ENCODE measurements around the gene CFAP74. TPM values are rescaled to one million over a fixed set of nuclear protein-coding genes. Genes with fewer than 3 reads are reported as not detected.

CFAP74 gene
- total RNA-seq, 1 donor from 2014 or later = 0.35 TPM

- DNase-seq (no peak), ATAC-seq (no peak)
- intact Hi-C loops (cut with DNase I) = no loop called here
- no peak for TF ChIP-seq CTCF (IDR thresholded peaks at IDR 0.05)
- no peaks in the 10 kb centered on the region for H3K9me3 ChIP-seq
- H3K36me3 ChIP-seq = no peaks in the 10 kb centered on the region
- H3K4me3 ChIP-seq = no peak overlapping the region
- H3K27ac ChIP-seq = no peak overlapping the region
- no peaks in the 10 kb centered on the region for H3K4me1 ChIP-seq
- H3K27me3 ChIP-seq = no peaks in the 10 kb centered on the region
Measured at GRCh38 chr1:1978108-1978507, 25.5 kb downstream of the CFAP74 start.

GRCh38 chr1:1976031-1976430 lies 27.6 kb downstream of the CFAP74 start:
- no peak for DNase-seq
- no peak for TF ChIP-seq CTCF (IDR thresholded peaks at IDR 0.05)

GRCh38 chr1:1975535-1975934 lies 28.1 kb downstream of the CFAP74 start:
- no peak overlapping the region for H3K27ac ChIP-seq
- ATAC-seq (no peak), DNase-seq (no peak)
- no peaks in the 10 kb centered on the region for H3K9me3 ChIP-seq
- H3K27me3 ChIP-seq = no peaks in the 10 kb centered on the region
- TF ChIP-seq CTCF (IDR thresholded peaks at IDR 0.05) = no peak
- intact Hi-C loops (cut with DNase I) = no loop called here
- no peaks in the 10 kb centered on the region for H3K4me1 ChIP-seq
- H3K36me3 ChIP-seq = no peaks in the 10 kb centered on the region
- no peak overlapping the region for H3K4me3 ChIP-seq

More at GRCh38 chr1:1976031-1976430, 27.6 kb downstream of the CFAP74 start:
- Histone ChIP-seq H3K4me1 (no peaks in the 10 kb centered on the region), H3K27ac (no peak overlapping the region), H3K36me3 (no peaks in the 10 kb centered on the region), H3K4me3 (no peak overlapping the region), H3K27me3 (no peaks in the 10 kb centered on the region), H3K9me3 (no peaks in the 10 kb centered on the region)
- ATAC-seq = no peak
- intact Hi-C loops (cut with DNase I) = no loop called here

- Histone ChIP-seq H3K36me3 (no peaks in the 10 kb centered on the region), H3K9me3 (no peaks in the 10 kb centered on the region), H3K27ac (no peak overlapping the region), H3K4me1 (no peaks in the 10 kb centered on the region), H3K4me3 (no peak overlapping the region), H3K27me3 (no peaks in the 10 kb centered on the region)
- intact Hi-C loops (cut with DNase I) = no loop called here
- no peak for DNase-seq
- TF ChIP-seq CTCF (IDR thresholded peaks at IDR 0.05) = no peak
- ATAC-seq = no peak
Measured at GRCh38 chr1:1974834-1975233, 28.8 kb downstream of the CFAP74 start.

- intact Hi-C loops (cut with DNase I) = no loop called here
- Histone ChIP-seq H3K27me3 (no peaks in the 10 kb centered on the region), H3K36me3 (no peaks in the 10 kb centered on the region), H3K4me3 (no peak overlapping the region), H3K27ac (no peak overlapping the region), H3K4me1 (no peaks in the 10 kb centered on the region), H3K9me3 (no peaks in the 10 kb centered on the region)
- no peak for DNase-seq
- TF ChIP-seq CTCF (IDR thresholded peaks at IDR 0.05) = no peak
- no peak for ATAC-seq
Measured at GRCh38 chr1:1973716-1974642, 29.6 kb downstream of the CFAP74 start.
